Thoracic aorta (tissue), 2 donors: ENCODE results near the gene LSG1. TPM values are rescaled to one million over a fixed set of nuclear protein-coding genes. Genes with fewer than 3 reads are reported as not detected.

Source experiments
- ATAC-seq: fragments of 150-250 bp; one replicate; pipeline ENCODE4 v1.8.0; 2017; ENCODE audit warnings: low read depth; ENCODE audit not compliant: insufficient number of reproducible peaks, low FRiP score
- DNase-seq: peaks from one replicate; pipeline ENCODE4 v3.0.0-alpha.2; 2020; ENCODE audit warnings: low spot score
- H3K27ac ChIP-seq, 2 donors: fragments of 200-600 bp; sonication (generic); 1 replicate in 1 of 2; 2 replicates in 1 of 2; pipeline ENCODE4 v1.5.1; 2016; ENCODE audit warnings: mild to moderate bottlenecking in 2 of 2, moderate library complexity in 2 of 2
- H3K27me3 ChIP-seq: fragments of 200-600 bp; sonication (generic); replicated peaks from 2 replicates; pipeline ENCODE4 v1.6.0; 2016; ENCODE audit warnings: mild to moderate bottlenecking; ENCODE audit not compliant: insufficient read depth
- H3K36me3 ChIP-seq: fragments of 200-600 bp; sonication (generic); one replicate; pipeline ENCODE4 v1.5.1; 2016
- H3K4me1 ChIP-seq, 2 donors: fragments of 200-600 bp; sonication (generic); 1 replicate in 1 of 2; 2 replicates in 1 of 2; pipeline versions ENCODE4 v1.5.1 to v1.6.0; 2016; ENCODE audit warnings: low read depth in 2 of 2, mild to moderate bottlenecking in 1 of 2; ENCODE audit not compliant: control insufficient read depth in 1 of 2
- H3K4me3 ChIP-seq: fragments of 200-600 bp; sonication (generic); 2 replicates; pipeline ENCODE4 v1.5.1; 2016; ENCODE audit warnings: mild to moderate bottlenecking
- H3K9me3 ChIP-seq: fragments of 200-600 bp; sonication (generic); 2 replicates; pipeline ENCODE4 v1.5.1; 2016
- total RNA-seq, 2 donors: library from RNA; depleted of rRNA; stranded (reverse); fragments of >200 nt; gene quantifications; one replicate each; pipeline versions ENCODE4 v1.1.0 to v1.2.3, GENCODE V29; 2016
- TF ChIP-seq, protein P1 (sequence below): fragments of 200-600 bp; sonication (generic); IDR thresholded peaks from one replicate; pipeline ENCODE4 v1.5.1; 2019; ENCODE audit warnings: antibody characterized with exemption

The LSG1 gene
- total RNA-seq: 10 to 100 TPM; 19.4 to 59.3 TPM

DNA sequence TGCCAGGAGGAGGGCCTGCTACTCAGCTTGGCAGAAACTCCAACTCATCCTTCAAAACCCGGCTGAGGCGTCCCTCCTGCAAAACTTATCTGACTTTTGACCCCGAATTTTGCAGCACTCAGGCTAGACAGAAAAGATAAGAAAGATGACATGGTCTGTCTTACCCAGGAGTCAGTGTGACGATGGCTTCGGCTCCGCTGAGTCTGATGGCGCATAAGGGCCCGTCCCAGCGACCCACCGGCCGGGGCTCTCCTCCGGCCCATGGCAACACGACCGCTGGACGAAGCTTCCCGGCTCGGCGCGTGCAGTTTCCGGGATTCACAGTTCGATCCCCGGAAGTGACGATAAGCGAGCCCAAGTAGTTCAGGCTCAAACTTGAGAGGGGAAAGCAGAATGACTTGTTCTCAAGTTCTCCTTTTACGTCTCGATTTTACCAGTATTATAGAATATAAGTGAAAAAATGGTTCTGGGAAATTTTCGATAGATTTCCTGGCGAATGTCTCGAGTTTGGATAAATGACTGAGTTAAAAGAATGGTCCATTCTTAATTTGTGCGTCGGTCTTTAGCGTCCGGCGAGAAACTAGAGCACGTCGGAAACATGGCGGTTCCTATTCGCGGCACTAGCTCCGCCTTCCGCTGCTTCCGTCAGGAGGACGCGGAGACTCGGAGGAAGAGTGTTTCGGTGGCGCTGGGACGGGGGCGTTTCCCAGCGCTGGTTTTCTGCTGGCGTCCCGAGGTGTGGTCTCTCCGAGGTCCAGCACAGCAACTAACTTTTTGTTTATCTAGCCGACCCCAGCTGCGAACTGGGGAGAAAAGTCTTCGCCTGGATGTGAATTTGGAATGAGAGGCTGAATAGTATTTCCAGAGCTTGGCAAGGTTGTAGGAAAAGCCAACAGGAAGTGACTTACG is at the start of gene LSG1:
Gene LSG1 (minus strand): TSS at position 292 of the 909 bp plus-strand sequence. CDS start 29 bp downstream, at position 263.
- no peaks in the 10 kb centered on the region for H3K9me3 ChIP-seq
- H3K4me3 ChIP-seq: peak within 1 kb of the TSS; percentile 84
- H3K27ac ChIP-seq: peak within 1 kb of the TSS; percentile 79 to 88
- peak; percentile 89 for ATAC-seq
- peaks cover 13 to 14% of the 10 kb centered on the region in 2 donors for H3K4me1 ChIP-seq
- DNase-seq: peak; percentile 62
- H3K36me3 ChIP-seq: no peaks in the 10 kb centered on the region
- H3K27me3 ChIP-seq: no peaks in the 10 kb centered on the region
- TF ChIP-seq, protein P1, sequence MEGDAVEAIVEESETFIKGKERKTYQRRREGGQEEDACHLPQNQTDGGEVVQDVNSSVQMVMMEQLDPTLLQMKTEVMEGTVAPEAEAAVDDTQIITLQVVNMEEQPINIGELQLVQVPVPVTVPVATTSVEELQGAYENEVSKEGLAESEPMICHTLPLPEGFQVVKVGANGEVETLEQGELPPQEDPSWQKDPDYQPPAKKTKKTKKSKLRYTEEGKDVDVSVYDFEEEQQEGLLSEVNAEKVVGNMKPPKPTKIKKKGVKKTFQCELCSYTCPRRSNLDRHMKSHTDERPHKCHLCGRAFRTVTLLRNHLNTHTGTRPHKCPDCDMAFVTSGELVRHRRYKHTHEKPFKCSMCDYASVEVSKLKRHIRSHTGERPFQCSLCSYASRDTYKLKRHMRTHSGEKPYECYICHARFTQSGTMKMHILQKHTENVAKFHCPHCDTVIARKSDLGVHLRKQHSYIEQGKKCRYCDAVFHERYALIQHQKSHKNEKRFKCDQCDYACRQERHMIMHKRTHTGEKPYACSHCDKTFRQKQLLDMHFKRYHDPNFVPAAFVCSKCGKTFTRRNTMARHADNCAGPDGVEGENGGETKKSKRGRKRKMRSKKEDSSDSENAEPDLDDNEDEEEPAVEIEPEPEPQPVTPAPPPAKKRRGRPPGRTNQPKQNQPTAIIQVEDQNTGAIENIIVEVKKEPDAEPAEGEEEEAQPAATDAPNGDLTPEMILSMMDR: no peak

DNA sequence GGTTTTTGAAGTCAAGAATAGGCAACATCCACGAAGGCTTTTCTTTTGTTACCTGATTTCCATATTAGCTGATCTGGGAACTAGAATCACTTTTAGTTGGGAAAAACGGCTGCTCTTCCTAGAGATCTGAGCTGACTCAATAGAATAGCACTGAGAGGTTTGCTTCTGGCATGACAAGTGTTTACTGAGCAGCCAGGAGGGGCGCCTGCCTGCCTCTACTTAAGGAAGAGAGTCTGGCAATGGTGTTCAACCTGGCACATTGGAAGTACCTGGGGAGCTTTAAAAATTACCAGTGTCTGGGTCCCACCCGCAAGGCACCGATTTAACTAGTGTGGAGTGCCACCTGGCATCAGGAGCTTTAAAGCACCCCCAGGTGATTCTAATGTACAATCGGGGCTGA is 48.1 kb upstream of the LSG1 start:
- H3K4me1 ChIP-seq: no peaks in the 10 kb centered on the region
- TF ChIP-seq, protein P1: no peak

DNA sequence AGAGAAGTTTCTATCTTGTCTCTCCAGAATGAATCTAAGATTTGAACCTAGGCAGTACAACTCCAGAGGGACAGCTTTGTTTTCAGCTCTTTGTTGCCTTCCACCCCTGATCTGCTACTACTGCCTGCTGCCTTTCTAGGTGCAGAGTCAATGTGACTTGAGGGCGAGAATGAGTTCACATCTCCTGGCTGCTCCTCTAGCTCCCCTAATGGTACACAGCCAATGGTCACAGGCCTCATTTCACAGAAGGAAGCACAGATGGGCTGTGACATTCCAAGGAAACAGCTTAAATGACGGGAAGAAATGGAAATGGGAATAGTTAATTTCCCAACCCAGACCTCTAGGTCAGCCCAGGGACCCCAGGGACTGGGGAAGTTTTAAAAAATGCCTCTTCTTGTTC is 46.1 kb upstream of the LSG1 start:
- TF ChIP-seq, protein P1: no peak
- Histone ChIP-seq H3K27ac (no peak overlapping the region), H3K27me3 (no peaks in the 10 kb centered on the region), H3K36me3 (no peaks in the 10 kb centered on the region), H3K4me1 (no peaks in the 10 kb centered on the region), H3K9me3 (no peaks in the 10 kb centered on the region), H3K4me3 (no peak overlapping the region)
- DNase-seq (no peak), ATAC-seq (no peak)

More for the DNA sequence above, 48.1 kb upstream of the LSG1 start:
- no peak overlapping the region for H3K27ac ChIP-seq
- no peaks in the 10 kb centered on the region for H3K36me3 ChIP-seq
- no peaks in the 10 kb centered on the region for H3K9me3 ChIP-seq
- no peaks in the 10 kb centered on the region for H3K27me3 ChIP-seq
- H3K4me3 ChIP-seq: no peak overlapping the region
- DNase-seq (no peak), ATAC-seq (no peak)

DNA sequence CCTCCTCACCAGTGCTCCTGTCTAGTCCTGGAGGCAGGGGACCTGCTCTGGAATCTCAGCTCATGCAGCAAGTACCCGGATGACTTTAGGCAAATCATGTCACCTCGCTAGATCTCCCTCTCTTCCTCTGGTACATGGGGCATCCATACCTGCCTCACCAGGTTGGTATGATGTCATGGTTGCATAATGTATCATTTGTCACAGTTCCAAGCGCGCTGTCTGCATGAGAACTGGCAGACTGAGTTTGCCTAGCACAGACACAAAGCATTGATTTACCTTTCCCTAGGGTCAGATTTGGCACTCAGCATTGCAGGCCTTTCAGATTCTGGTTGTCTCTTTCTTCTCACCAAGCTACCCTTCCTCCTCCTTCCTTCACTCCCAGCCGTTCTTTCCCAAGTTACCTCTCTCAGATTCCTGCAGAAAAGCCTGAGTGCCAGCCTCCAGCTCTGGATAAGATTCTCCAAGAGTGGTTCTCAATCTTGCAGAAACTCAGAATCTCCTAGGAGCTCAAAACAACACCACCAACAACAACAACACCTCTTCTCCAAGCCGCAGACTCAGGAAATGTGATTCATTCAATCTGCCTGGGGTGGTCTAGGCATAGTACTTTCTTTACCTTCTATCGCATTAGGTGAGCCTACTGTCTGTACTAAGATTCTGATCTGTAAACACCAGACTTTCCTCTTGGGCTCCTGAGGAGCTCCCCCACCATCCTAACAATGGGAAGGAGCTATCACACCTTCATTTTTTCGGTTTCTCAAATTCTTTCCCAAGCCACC is 43.2 kb upstream of the LSG1 start:
- TF ChIP-seq, protein P1: no peak
- H3K36me3 ChIP-seq: no peaks in the 10 kb centered on the region
- H3K27me3 ChIP-seq: no peaks in the 10 kb centered on the region
- no peaks in the 10 kb centered on the region for H3K9me3 ChIP-seq
- ATAC-seq: no peak
- no peak overlapping the region for H3K4me3 ChIP-seq
- H3K4me1 ChIP-seq: no peaks in the 10 kb centered on the region
- no peak for DNase-seq
- no peak overlapping the region for H3K27ac ChIP-seq

DNA sequence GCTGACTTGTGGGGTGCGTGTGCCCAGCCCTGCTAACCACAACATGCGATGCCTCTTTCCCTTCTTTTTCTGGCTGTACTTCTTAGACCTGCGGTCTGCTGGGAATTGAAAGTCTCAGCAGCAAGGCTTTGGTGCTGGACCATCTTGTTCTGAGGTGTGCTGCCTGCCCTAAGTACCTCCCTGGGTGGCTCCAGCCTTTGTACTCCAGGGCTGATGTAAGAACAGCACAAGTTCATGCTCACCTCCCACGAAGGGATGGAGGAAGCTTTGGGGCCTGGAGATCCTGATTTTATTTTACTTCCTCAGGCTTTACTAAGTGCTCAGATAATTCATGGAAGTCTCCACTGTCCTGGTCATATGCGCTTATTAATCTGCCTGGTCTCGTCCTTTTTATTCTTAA is 42.6 kb upstream of the LSG1 start:
- TF ChIP-seq, protein P1: no peak
- Histone ChIP-seq H3K27ac (no peak overlapping the region), H3K4me1 (no peaks in the 10 kb centered on the region), H3K27me3 (no peaks in the 10 kb centered on the region), H3K9me3 (no peaks in the 10 kb centered on the region), H3K36me3 (no peaks in the 10 kb centered on the region), H3K4me3 (no peak overlapping the region)
- no peak for ATAC-seq
- DNase-seq: no peak
